Sigmoid colon (tissue), 7 donors: Measurements from ENCODE around the gene TMPRSS5. TPM values are rescaled to one million over a fixed set of nuclear protein-coding genes. Genes with fewer than 3 reads are reported as not detected.

Source experiments
- DNase-seq: peaks from one replicate; pipeline ENCODE4 v3.0.0-alpha.2; 2019
- H3K27ac ChIP-seq, 4 donors: fragments of 200-600 bp; sonication (generic); one replicate each; pipeline ENCODE4 v1.5.1; 2016 to 2019; ENCODE audit warnings: mild to moderate bottlenecking in 1 of 4
- H3K27me3 ChIP-seq, 3 donors: fragments of 200-600 bp; sonication (generic); one replicate each; pipeline ENCODE4 v1.5.1; 2019; ENCODE audit warnings: mild to moderate bottlenecking in 1 of 3
- H3K36me3 ChIP-seq, 4 donors: fragments of 200-600 bp; sonication (generic); one replicate each; pipeline ENCODE4 v1.5.1; 2016 to 2019
- H3K4me1 ChIP-seq, 4 donors: fragments of 200-600 bp; sonication (generic); one replicate each; pipeline ENCODE4 v1.5.1; 2017 to 2019
- H3K4me3 ChIP-seq, 4 donors: fragments of 200-600 bp; sonication (generic); one replicate each; pipeline ENCODE4 v1.5.1; 2017 to 2019; ENCODE audit warnings: mild to moderate bottlenecking in 2 of 4, moderate library complexity in 1 of 4
- H3K9me3 ChIP-seq, 4 donors: fragments of 200-600 bp in 3 of 4; sonication (generic) in 3 of 4; one replicate each; pipeline versions ENCODE4 v1.5.1 to v1.6.1; 2013 to 2019
- CTCF ChIP-seq, 4 experiments: fragments of 450-650 bp in 3 of 4; fragments of 200-600 bp in 1 of 4; IDR thresholded peaks; one replicate each; pipeline ENCODE4 v1.5.1; 2016 to 2019; ENCODE audit warnings: antibody characterized with exemption in 4 of 4, mild to moderate bottlenecking in 3 of 4, moderate library complexity in 2 of 4
- EP300 ChIP-seq, 4 donors: sonication (generic); formaldehyde crosslinking; IDR thresholded peaks; one replicate each; pipeline ENCODE4 v1.6.1; 2017; ENCODE audit warnings: antibody characterized with exemption in 4 of 4
- POLR2A ChIP-seq, 2 donors: fragments of 450-650 bp; IDR thresholded peaks; one replicate each; pipeline ENCODE4 v1.6.1; 2016; ENCODE audit warnings: antibody characterized with exemption in 2 of 2, mild to moderate bottlenecking in 2 of 2, moderate library complexity in 2 of 2
- POLR2AphosphoS5 ChIP-seq, 4 donors: sonication (generic); formaldehyde crosslinking; IDR thresholded peaks; one replicate each; pipeline ENCODE4 v1.6.1; 2017; ENCODE audit warnings: antibody characterized with exemption in 4 of 4
- WGBS, 2 donors: extraction: QIAGEN DNeasy Blood & Tissue Kit; methylation state at CpG; one replicate each; pipeline ENCODE4 v1.1.7; 2013; 5-methylcytosine and 5-hydroxymethylcytosine counted together
- intact Hi-C: fragments of 100-400 bp; cut with DNase I; formaldehyde crosslinking; loops from one replicate; pipeline ENCODE4 v1.15.1; 2023
- polyA plus RNA-seq, 3 donors: library from polyadenylated mRNA; stranded (reverse); fragments of 200-250 nt; gene quantifications; one replicate each; pipeline ENCODE4 v1.2.3, GENCODE V29; 2013
- small RNA-seq, 3 donors: library from RNA; depleted of rRNA; stranded (forward); fragments of <200 nt; gene quantifications; one replicate each; pipeline ENCODE3, GENCODE V24; 2016
- total RNA-seq, 4 donors: library from RNA; depleted of rRNA; stranded (reverse); fragments of >200 nt; gene quantifications; one replicate each; pipeline ENCODE4 v1.1.0, GENCODE V29; 2016
- donor health status: healthy with polysubstance abuse.
- donor health status: Bipolar disorder and iron deficiency.
- donor health status: healthy.

TMPRSS5 gene
- total and polyA plus RNA-seq, 7 donors = 0.28 to 1.4 (median 0.54) TPM; not detected in 2

GRCh38 chr11:113637636-113638035 is 68.5 kb downstream of the TMPRSS5 start:
- 66 to 76% methylated on average over 2 of the region's 2 CpGs for WGBS, 2 donors
- intact Hi-C loops = no loop called here

More at GRCh38 chr11:113637636-113638035, 68.5 kb downstream of the TMPRSS5 start:
- peaks cover 0 to 7% (median 0%) of the 10 kb centered on the region in 4 donors for H3K4me1 ChIP-seq
- no peak overlapping the region for H3K27ac ChIP-seq
- H3K27me3 ChIP-seq = no peaks in the 10 kb centered on the region
- no peak for DNase-seq
- no peak for TF ChIP-seq EP300 (IDR thresholded peaks at IDR 0.05)
- TF ChIP-seq POLR2A (IDR thresholded peaks at IDR 0.05) = no peak
- TF ChIP-seq POLR2AphosphoS5 (IDR thresholded peaks at IDR 0.05) = no peak
- no peak for TF ChIP-seq CTCF (IDR thresholded peaks at IDR 0.05)
- no peak overlapping the region for H3K4me3 ChIP-seq
- H3K36me3 ChIP-seq = no peaks in the 10 kb centered on the region
- peaks cover 0 to 3% (median 0%) of the 10 kb centered on the region in 4 donors for H3K9me3 ChIP-seq

Small RNA genes within 50 kb of the gene (small RNA-seq; reads per million reads assigned to genes)
- 0 reads per million in 3 donors for gene RPS29P19

Other genes starting within 250 kb of the TMPRSS5 start
- under 1 TPM in 3 of 4 donors, not detected in 1; 0.36 to 0.68 (median 0.66) TPM for gene DRD2, start 230.9 kb downstream of the TMPRSS5 start, total RNA-seq
- 1 to 10 TPM in 1 of 3 donors, under 1 TPM in 1, not detected in 1; 0.19 to 1.2 TPM for gene DRD2, start 230.9 kb downstream of the TMPRSS5 start, polyA plus RNA-seq
- gene ZW10, start 67.4 kb upstream of the TMPRSS5 start, total RNA-seq = 10 to 100 TPM in 3 of 4 donors, 1 to 10 TPM in 1; 9.8 to 14.4 (median 12.8) TPM
- gene ZW10, start 67.4 kb upstream of the TMPRSS5 start, polyA plus RNA-seq = 1 to 10 TPM; 6.5 to 8.5 (median 6.6) TPM
- not detected for gene CLDN25, start 73.5 kb upstream of the TMPRSS5 start, total RNA-seq
- not detected for gene CLDN25, start 73.5 kb upstream of the TMPRSS5 start, polyA plus RNA-seq
- gene USP28, start 169.3 kb upstream of the TMPRSS5 start, total RNA-seq = 10 to 100 TPM; 25.0 to 37.5 (median 31.9) TPM
- gene USP28, start 169.3 kb upstream of the TMPRSS5 start, polyA plus RNA-seq = 10 to 100 TPM in 1 of 3 donors, 1 to 10 TPM in 2; 5.4 to 10.8 (median 7.4) TPM
- not detected for gene HTR3B, start 198.5 kb upstream of the TMPRSS5 start, total RNA-seq
- under 1 TPM in 1 of 3 donors, not detected in 2; 0.07 TPM for gene HTR3B, start 198.5 kb upstream of the TMPRSS5 start, polyA plus RNA-seq